NCI-H1092 treated with DMSO at 0.1 percent for 48 hours (cell line): ENCODE results near the gene ZBTB40.

Source experiments
- DNase-seq: peaks from one replicate; lab custom pipeline; 2025; lab: John Stamatoyannopoulos, UW

ZBTB40 gene

GRCh38 chr1:22503721-22504410 lies 52.2 kb downstream of the ZBTB40 start:
- DNase-seq = no peak

GRCh38 chr1:22506130-22506692 lies 54.6 kb downstream of the ZBTB40 start:
- no peak for DNase-seq

GRCh38 chr1:22507587-22507986 lies 55.9 kb downstream of the ZBTB40 start:
- peak; percentile 95 for DNase-seq

DNA sequence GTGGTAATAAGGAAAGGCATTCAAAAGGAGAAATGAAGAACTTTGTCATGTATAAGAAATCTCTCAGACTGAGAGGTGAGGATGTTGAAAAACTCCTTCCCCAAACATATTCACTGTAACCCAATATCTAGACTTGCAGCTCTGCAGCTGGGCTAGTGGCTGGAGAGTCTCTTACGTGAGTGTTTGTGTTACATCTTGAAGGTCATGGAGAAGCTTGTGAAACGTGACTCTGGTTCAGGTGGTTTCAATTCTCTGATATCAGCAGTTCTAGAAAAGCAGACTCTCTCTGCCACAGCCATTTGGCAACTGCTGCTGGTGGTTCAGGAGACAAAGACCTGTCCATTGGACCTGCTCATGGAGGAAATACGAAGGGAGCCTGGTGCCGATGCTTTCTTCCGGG lies 56.7 kb downstream of the ZBTB40 start:
- peak; percentile 92 for DNase-seq

GRCh38 chr1:22508991-22509390 lies 57.3 kb downstream of the ZBTB40 start:
- DNase-seq = peak; percentile 88

DNA sequence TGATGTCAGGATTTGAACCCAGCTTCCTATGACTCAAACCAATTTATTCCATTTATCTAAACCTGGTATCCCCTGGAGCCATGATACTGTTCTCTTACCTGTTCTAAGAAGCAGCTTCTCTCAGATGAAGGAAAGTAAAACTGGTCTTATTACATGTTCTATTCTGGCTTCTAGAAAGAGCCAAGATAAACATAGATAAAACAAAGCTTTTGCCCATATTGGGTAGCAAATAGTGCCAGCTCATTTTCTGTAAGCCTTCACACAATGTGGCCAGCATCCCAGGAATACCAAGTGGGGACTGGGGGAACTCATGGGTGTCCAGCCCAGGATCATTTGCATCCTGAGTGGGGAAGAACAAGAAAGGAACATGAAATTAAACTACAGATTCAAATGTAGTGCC lies 58.2 kb downstream of the ZBTB40 start:
- DNase-seq = no peak

GRCh38 chr1:22512873-22513272 lies 61.2 kb downstream of the ZBTB40 start:
- DNase-seq = no peak

DNA sequence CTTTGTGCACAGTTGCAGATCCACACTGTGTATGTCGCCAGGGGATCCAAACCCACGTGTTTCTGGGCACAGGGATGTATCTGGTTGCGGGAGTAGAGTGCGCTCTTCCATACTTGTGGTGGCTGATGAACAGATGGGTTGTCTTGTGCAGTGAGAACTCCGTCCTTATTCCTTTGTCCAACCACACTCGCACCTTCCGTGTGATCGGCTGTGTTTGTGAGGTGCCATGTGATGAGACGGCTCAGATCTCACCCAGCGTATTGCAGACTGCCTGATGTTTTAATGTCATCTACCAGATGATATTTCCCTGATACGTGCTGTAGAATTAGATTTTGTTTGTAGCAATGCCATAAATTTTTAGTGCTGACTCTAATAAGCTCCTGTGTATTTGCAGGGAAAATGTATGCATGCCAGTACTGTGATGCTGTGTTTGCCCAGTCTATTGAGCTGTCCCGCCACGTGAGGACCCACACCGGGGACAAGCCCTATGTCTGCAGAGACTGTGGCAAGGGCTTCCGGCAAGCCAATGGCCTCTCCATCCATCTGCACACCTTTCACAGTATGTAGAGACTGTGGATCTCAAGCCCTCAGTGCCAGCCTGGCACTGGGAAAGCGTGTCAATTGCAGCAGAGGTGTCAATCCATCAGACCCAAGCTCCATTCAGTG lies 65.4 kb downstream of the ZBTB40 start:
- no peak for DNase-seq

- DNase-seq = peak; percentile 58
Measured at GRCh38 chr1:22517956-22518355, 66.3 kb downstream of the ZBTB40 start.

GRCh38 chr1:22518379-22518778 lies 66.7 kb downstream of the ZBTB40 start:
- peak; percentile 74 for DNase-seq

DNA sequence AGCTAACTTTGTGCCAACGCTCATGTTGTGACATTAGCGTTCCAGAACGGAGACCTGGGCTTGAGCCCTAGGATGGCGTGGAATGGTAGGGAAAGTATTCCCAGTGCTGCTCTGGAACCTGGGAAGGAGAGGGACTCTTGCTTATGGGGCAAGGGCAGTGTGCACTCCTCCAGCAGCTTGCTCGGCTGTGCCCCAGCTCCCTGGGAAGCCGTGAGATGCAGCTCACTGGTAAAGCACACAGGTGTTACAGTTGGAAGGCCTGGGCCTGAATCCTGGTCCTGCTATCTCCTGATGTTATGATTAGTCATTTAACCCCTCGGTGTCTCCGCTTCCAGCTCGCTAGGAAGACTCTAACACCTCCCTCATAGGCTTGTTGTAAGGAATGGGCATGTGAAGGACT lies 69.2 kb downstream of the ZBTB40 start:
- no peak for DNase-seq

DNA sequence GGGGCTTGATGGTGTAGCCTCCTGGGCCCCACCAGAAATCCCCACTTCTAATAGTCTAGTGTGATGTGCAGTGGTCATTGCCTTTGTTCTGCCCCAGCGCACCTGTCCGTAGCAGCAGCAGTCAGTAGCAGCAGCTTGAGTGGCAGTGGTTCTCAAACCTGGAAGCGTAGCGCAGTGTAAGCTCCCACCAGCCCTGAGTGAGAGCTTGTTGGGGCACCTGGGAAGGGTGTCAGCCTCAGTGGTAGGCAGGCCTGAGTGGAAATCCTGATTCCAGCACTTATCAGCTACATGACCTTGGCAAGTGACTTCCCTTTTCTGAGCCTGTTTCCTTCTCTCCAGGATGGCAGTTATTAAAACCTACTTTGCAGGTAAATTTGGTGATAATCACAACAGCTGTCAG lies 70.0 kb downstream of the ZBTB40 start:
- no peak for DNase-seq

DNA sequence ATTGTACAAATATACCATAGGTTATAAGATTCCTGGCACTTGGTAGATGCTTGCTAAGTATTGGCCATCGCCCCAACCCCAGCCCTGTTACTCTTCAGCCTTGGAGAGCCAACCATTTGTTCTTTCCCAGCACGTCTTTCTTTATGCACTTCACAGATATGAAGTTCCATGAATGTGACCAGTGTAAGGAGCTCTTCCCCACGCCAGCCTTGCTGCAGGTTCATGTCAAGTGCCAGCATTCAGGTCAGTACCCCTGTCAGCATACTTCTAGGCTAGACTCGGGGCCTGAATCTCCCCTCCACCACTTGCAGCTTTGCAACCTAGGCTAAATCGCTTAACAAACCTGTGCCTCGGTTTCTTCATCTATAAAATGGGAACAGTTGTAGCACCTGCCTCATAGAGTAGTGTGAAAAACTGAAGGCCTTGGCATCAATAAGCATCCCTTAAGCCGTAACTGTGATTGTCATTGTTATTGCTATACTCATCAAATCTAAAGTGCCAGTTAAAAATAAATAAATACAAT lies 70.6 kb downstream of the ZBTB40 start:
- no peak for DNase-seq

GRCh38 chr1:22524481-22524880 lies 72.8 kb downstream of the ZBTB40 start:
- DNase-seq = no peak

DNA sequence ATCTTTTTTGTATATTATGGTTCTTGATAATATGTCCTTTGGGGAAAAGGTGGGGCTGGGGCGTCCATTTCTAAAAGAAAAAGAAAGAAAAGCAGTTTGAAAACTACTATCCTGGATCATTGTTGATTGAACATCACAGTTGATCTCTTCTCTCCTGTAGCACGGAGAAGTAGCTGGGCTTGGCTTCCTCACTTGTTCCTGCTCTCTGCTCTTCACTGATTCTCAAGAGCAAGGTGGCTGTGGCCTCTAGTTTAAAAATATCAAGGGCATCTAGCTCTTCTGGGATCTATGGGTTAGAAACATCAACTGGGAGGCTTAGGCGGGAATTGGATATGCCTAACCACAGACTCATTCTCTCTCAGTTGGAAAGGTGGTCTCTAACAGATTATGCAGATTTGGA lies 73.6 kb downstream of the ZBTB40 start:
- DNase-seq = no peak

DNA sequence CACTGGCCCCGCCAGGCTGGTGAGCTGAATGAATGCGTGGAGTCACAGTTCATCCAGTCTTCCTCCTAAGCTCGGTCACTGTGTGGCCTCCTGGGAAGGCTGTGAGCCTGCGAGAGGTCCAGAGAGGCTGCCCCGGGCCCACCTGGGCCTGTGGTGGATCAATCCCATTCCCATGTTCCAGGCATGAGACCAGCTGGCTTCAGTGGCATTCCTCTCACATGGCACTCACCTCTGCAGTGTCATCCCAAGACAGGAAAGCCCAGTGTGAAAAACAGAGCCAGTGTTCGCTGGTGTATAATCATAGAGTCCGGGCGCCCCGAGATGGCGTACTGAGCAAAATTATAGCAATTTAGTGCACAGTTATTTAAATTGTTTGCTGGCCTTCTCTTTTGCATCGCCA lies 74.0 kb downstream of the ZBTB40 start:
- DNase-seq = no peak

- DNase-seq = peak; percentile 26
Measured at GRCh38 chr1:22526098-22526497, 74.4 kb downstream of the ZBTB40 start.

GRCh38 chr1:22526677-22527076 lies 75.0 kb downstream of the ZBTB40 start:
- no peak for DNase-seq

GRCh38 chr1:22527122-22527521 lies 75.5 kb downstream of the ZBTB40 start:
- no peak for DNase-seq

DNA sequence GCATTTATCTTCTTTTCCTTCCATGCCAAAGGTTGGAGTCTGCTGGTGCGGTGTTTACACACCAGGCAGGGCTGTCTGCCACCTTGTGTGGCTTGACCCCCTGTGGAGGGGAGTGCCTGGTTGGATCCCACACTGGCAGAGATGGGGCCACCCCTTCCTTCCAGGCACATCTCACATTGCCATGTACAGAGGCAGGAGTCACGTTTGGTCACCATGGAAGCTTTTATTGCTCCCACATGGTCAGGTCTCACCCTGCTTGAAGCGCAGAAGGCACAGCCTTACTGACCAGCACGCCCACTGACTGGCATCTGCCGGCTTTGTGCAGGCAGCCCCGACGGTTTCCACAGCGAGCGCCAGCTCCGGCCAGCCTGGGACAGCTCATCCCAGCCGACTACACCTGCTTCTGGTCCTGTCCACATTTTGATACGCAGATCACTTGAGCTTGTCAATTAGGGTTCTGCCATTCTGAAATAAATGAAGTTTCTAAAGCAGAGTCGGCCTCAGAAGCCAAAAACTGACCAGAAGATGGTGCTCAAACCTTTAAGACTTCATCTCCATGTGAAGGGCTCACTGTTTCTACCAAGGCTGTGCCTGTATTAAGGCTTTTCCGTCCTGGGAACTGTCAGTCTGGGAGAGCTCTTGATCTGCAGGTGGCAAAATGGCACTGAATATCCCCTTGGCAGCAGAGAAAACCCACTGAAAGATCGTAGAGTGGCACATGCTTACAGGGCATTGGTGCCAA lies 76.1 kb downstream of the ZBTB40 start:
- peak; percentile 82 for DNase-seq

GRCh38 chr1:22528451-22528850 lies 76.8 kb downstream of the ZBTB40 start:
- DNase-seq = no peak

GRCh38 chr1:22529901-22530621 lies 78.4 kb downstream of the ZBTB40 start:
- DNase-seq = peak; percentile 33
